Measurements from ENCODE around the gene WASF1.
"Not testable (repeated sequence)": the region's sequence is repeated elsewhere in the genome, so short reads cannot be mapped to it uniquely, and the experiment has no call there.

Gene WASF1

GRCh38 chr6:110083875-110084585 is 95.4 kb downstream of the WASF1 start:
- no peak for DNase-seq

GRCh38 chr6:110075406-110075805 is 104.1 kb downstream of the WASF1 start:
- DNase-seq: no peak

GRCh38 chr6:110073474-110073873 is 106.0 kb downstream of the WASF1 start:
- DNase-seq: not testable (repeated sequence)

GRCh38 chr6:110068592-110068967 is 110.9 kb downstream of the WASF1 start:
- no peak for DNase-seq

- no peak for DNase-seq
Observed at GRCh38 chr6:110067837-110068591, 111.5 kb downstream of the WASF1 start.

- DNase-seq: no peak
Observed at GRCh38 chr6:110064744-110065524, 114.5 kb downstream of the WASF1 start.

GRCh38 chr6:110063594-110064263 is 115.7 kb downstream of the WASF1 start:
- no peak for DNase-seq

- no peak for DNase-seq
Observed at GRCh38 chr6:110055387-110055735, 124.1 kb downstream of the WASF1 start.

- no peak for DNase-seq
Observed at GRCh38 chr6:110054664-110055386, 124.6 kb downstream of the WASF1 start.

GRCh38 chr6:110053395-110054240 is 125.9 kb downstream of the WASF1 start:
- no peak for DNase-seq

- no peak for DNase-seq
Observed at GRCh38 chr6:110050440-110050813, 129.0 kb downstream of the WASF1 start.

Data from activated naive CD4-positive, alpha-beta T cell treated with anti-CD3 and anti-CD28 coated beads, Interleukin-2, amount 50 U/mL, for 16 hours (primary cell).